Testis (tissue), 2 donors: Measurements from ENCODE around the gene HS3ST5.

Source experiments
- POLR2A ChIP-seq: fragments of 450-650 bp; IDR thresholded peaks from one replicate; pipeline ENCODE4 v1.6.1; 2017; ENCODE audit warnings: antibody characterized with exemption, mild to moderate bottlenecking, moderate library complexity
- TF ChIP-seq, protein P1 (sequence below), 3 experiments: fragments of 450-650 bp in 2 of 3; fragments of 200-600 bp in 1 of 3; sonication (generic) in 1 of 3; IDR thresholded peaks; one replicate each; pipeline ENCODE4 v1.5.1; 2016 to 2019; ENCODE audit warnings: antibody characterized with exemption in 3 of 3, mild to moderate bottlenecking in 2 of 3, moderate library complexity in 1 of 3

DNA sequence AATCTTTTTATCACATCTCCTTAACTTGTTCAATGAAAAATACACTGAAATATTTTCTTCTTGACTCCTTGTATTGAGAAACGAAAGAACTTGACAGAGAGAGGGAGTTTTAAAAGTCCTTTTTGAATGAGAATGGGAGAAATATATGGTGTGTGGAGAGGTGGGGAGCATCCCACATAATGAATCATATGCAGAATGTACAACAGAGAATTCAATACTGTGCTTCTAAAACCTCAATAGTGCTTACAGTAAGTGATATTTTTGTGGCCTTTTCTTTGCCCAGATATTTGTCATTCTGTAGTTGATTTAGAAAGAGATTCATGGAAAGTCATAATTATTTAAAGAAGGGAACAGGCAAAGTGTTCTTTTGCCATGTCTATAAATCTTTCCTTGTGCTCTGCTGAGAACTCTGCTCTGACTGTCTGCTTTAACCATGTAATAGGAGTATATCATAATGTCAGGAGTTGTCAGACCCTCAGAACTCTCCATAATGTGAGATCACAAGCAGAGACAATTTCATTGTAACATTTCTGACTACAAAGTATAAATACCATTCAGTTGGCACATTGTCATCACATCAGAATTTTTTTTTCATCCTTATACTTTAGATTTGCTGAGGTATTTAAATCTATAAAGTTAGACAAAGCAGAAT lies 32.8 kb upstream of the HS3ST5 start:
- TF ChIP-seq POLR2A: no peak
- TF ChIP-seq, protein P1, sequence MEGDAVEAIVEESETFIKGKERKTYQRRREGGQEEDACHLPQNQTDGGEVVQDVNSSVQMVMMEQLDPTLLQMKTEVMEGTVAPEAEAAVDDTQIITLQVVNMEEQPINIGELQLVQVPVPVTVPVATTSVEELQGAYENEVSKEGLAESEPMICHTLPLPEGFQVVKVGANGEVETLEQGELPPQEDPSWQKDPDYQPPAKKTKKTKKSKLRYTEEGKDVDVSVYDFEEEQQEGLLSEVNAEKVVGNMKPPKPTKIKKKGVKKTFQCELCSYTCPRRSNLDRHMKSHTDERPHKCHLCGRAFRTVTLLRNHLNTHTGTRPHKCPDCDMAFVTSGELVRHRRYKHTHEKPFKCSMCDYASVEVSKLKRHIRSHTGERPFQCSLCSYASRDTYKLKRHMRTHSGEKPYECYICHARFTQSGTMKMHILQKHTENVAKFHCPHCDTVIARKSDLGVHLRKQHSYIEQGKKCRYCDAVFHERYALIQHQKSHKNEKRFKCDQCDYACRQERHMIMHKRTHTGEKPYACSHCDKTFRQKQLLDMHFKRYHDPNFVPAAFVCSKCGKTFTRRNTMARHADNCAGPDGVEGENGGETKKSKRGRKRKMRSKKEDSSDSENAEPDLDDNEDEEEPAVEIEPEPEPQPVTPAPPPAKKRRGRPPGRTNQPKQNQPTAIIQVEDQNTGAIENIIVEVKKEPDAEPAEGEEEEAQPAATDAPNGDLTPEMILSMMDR (IDR thresholded peaks at IDR 0.05): no peak
